ENCODE measurements around the gene ADAMTS6.

Gene ADAMTS6

DNA sequence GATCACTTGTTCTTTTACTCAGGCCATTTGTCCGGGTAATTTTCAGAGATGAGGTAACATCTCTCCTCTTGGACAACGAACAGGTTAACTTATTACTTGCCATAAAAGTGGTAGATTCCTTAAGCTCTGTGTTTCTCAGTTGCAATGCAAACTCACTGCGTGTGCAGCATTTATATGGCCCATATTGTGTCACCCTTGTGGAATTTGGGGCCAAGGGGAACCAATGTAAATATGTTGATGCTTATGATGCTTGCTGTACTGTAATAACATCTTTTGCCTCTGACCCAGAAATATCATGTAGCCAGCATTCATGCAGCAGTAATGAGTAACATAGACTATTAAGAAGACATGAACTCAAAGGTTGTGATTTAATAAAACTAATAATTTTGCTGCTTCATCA lies 175.8 kb downstream of the ADAMTS6 start:
- Mint-ChIP-seq H3K9me3 (ENCODE audit: low read depth) (no peaks in the 10 kb centered on the region), H3K4me3 (no peak overlapping the region)

DNA sequence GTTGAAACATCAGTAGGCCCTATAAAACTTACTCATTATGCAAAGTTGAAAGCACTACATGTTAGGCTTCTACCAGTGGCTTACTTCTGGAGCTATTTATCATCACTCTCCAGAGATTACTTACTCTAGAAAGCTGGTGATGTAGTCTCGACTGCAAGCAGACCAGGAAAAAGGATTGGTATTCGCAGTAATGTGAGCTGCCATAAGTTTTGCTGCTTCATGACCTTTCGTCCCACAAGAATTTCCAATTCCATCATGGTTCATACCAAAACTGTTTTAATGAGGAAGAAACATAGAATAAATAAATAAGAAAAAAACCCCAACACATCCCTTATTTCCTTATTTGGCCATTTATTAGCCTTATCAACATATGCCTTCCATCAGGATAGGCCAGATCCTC lies 181.9 kb downstream of the ADAMTS6 start:
- Mint-ChIP-seq H3K4me3 (no peak overlapping the region), H3K9me3 (ENCODE audit: low read depth) (no peaks in the 10 kb centered on the region), H3K27ac (no peak overlapping the region), H3K36me3 (no peaks in the 10 kb centered on the region), H3K27me3 (no peaks in the 10 kb centered on the region), H3K4me1 (ENCODE audit: low read depth) (no peaks in the 10 kb centered on the region)

More for the DNA sequence above, 175.8 kb downstream of the ADAMTS6 start:
- H3K27ac Mint-ChIP-seq = no peak overlapping the region
- no peaks in the 10 kb centered on the region for H3K36me3 Mint-ChIP-seq
- H3K27me3 Mint-ChIP-seq = no peaks in the 10 kb centered on the region
- no peaks in the 10 kb centered on the region for H3K4me1 Mint-ChIP-seq (ENCODE audit: low read depth)

DNA sequence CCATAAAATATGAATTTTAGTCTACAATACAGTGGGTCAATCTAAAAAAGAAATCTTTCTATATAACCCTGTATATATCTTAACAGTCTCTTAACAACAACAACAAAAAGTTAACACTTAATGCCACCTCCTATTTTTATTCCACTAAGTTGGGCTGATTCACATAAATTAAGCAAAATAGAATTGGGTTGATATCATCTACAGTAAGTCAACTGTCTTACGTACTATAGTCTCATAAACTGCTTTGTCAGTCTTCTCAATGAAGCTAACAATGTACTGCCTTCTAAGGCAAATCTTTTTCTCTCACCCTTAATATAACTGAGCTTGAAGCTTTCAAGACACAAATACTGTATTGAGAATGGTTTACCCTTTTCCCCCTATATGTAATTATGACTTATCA lies 185.7 kb downstream of the ADAMTS6 start:
- no peaks in the 10 kb centered on the region for H3K27me3 Mint-ChIP-seq
- no peaks in the 10 kb centered on the region for H3K9me3 Mint-ChIP-seq (ENCODE audit: low read depth)

DNA sequence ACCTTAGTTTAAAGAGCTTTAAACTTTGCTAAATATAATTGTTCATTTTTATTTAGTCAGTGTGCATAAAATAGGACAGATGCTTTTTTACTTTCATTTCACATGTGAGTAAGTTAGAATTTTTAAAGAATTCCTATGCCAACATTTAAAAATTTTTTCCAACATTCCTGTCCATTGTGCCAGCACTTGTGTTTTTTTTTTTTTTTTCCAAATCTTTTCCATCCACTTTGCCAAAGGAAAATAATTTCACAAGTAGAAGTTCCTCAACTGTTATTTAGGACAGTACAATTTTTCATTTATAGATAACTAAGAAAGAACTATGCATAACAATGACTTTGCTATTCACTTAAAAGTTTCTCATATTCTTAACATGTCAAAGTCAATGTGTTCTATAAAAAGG lies 189.5 kb downstream of the ADAMTS6 start:
- Mint-ChIP-seq H3K27me3 (no peaks in the 10 kb centered on the region), H3K27ac (no peak overlapping the region), H3K4me1 (ENCODE audit: low read depth) (no peaks in the 10 kb centered on the region), H3K9me3 (ENCODE audit: low read depth) (no peaks in the 10 kb centered on the region), H3K4me3 (no peak overlapping the region), H3K36me3 (peaks cover 4% of the 10 kb centered on the region)

More for the DNA sequence above, 185.7 kb downstream of the ADAMTS6 start:
- Mint-ChIP-seq H3K4me1 (ENCODE audit: low read depth) (no peaks in the 10 kb centered on the region), H3K27ac (no peak overlapping the region), H3K4me3 (no peak overlapping the region), H3K36me3 (peaks cover 2% of the 10 kb centered on the region)

DNA sequence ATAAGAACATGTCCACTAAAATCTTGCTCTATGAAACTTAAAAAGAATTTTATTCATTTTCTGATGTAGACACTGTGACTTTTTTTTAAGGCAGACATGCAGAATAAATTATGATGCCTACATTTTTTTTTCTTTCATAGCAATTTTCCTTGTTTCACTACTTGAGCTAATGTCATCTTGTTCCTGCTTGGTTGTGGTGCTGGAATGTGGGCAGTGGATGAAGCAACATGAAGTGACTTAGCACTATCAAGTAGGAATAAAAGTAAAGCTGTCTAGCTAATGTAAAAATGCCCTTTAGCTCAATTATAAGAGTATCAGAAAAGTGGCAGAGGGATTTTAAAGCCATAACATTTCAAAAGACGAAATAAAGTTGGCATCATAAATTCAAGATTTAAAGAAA lies 191.0 kb downstream of the ADAMTS6 start:
- no peaks in the 10 kb centered on the region for H3K27me3 Mint-ChIP-seq
- no peaks in the 10 kb centered on the region for H3K9me3 Mint-ChIP-seq (ENCODE audit: low read depth)
- H3K4me1 Mint-ChIP-seq (ENCODE audit: low read depth) = no peaks in the 10 kb centered on the region
- H3K4me3 Mint-ChIP-seq = no peak overlapping the region
- H3K27ac Mint-ChIP-seq = no peak overlapping the region
- peaks cover 4% of the 10 kb centered on the region for H3K36me3 Mint-ChIP-seq

DNA sequence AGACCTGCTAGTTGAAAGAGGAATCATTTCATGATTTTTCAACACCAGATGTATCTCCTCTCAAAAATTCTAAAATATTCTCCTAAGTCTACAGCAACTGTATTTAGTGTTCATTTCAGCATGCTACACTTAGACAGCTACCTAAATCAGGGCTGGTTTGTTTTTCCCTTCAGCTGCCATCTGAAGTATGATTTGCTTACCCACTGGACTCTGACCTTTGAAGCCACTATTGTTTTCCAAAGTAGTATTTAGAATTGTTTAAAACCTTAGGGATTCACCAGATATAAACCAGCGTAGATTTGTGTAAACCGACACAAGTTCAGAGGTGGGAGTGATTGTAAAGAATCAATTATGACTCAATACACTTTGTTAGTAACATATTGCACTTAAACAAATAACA lies 193.1 kb downstream of the ADAMTS6 start:
- no peak overlapping the region for H3K27ac Mint-ChIP-seq
- no peaks in the 10 kb centered on the region for H3K4me1 Mint-ChIP-seq (ENCODE audit: low read depth)
- no peaks in the 10 kb centered on the region for H3K9me3 Mint-ChIP-seq (ENCODE audit: low read depth)
- no peak overlapping the region for H3K4me3 Mint-ChIP-seq
- peaks cover 4% of the 10 kb centered on the region for H3K36me3 Mint-ChIP-seq
- H3K27me3 Mint-ChIP-seq = no peaks in the 10 kb centered on the region

DNA sequence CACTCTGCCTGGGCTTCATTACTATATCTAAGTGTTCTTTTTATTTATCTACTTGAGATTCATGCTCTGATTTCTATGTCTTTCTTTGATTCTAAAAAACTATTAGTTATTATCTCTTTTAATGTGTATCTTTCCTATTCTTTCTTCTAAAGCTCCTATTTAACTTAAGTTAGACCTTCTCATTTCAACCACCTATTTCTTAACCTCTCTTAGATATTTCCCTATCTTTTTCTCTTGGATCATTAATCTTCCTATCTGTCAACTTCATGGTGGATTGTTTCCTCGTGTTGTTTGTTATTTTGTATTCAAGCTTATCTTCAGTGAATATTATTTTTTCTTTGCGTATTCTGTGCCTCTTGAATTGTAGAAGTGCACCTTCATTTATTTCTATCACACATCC lies 202.1 kb downstream of the ADAMTS6 start:
- Mint-ChIP-seq H3K36me3 (no peaks in the 10 kb centered on the region), H3K27me3 (no peaks in the 10 kb centered on the region)

DNA sequence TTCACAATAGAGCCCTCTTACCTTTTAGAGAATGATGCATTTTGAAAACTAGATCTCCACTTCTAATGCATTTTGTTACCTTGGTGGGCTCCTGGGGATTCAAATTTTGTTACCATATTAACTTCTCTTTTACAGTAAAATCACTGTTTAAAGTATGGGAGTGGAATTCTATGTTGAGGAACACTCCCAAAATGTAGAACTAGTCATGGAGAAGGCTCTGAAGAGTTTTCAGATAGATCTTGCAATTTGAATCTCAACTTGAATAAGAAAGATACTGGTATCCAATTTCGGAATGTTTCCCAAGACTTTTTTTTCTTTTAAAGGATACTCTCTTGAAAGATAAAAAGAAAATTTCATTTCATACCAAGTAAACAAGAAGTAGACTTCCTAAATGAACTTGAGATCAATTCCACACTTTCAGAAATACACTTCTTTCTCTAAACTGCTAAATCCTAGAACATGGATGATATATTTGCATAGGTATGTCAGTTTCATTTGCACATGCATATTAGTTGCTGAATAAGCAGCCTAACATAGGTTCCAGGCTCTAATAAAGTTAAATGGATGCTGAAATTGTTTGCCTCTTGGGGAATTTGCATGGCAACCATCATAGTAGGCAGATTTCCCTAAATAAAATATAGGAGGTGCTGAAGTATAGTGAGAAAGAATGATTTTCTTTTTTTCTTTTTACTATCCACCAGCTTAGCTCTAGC lies 205.4 kb downstream of the ADAMTS6 start:
- H3K4me3 Mint-ChIP-seq = no peak overlapping the region

More for the DNA sequence above, 202.1 kb downstream of the ADAMTS6 start:
- no peak overlapping the region for H3K4me3 Mint-ChIP-seq
- H3K27ac Mint-ChIP-seq = no peak overlapping the region
- no peaks in the 10 kb centered on the region for H3K9me3 Mint-ChIP-seq (ENCODE audit: low read depth)
- no peaks in the 10 kb centered on the region for H3K4me1 Mint-ChIP-seq (ENCODE audit: low read depth)

DNA sequence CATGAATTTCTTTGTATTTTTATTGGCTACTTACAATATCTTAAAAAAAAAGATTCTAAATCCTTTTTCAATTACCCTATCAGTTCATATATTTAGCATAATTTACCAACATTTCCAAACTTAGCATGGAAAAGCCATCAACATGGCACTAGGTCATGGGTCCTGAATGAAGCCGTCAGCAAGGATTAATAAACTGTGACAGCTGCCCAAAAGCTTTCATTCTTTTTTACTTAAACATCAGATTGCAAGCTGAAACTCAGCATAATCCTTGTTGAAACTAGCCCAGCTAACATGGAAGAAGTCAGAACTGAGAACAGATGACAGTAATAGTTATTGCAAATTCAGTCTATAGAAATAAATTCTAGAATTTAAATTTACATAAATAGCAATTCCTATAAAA lies 209.8 kb downstream of the ADAMTS6 start:
- no peaks in the 10 kb centered on the region for H3K4me1 Mint-ChIP-seq (ENCODE audit: low read depth)
- peaks cover 5% of the 10 kb centered on the region for H3K36me3 Mint-ChIP-seq

More for the DNA sequence above, 205.4 kb downstream of the ADAMTS6 start:
- H3K36me3 Mint-ChIP-seq = no peaks in the 10 kb centered on the region
- H3K27me3 Mint-ChIP-seq = no peaks in the 10 kb centered on the region
- H3K27ac Mint-ChIP-seq = no peak overlapping the region
- H3K9me3 Mint-ChIP-seq (ENCODE audit: low read depth) = no peaks in the 10 kb centered on the region
- H3K4me1 Mint-ChIP-seq (ENCODE audit: low read depth) = no peaks in the 10 kb centered on the region

DNA sequence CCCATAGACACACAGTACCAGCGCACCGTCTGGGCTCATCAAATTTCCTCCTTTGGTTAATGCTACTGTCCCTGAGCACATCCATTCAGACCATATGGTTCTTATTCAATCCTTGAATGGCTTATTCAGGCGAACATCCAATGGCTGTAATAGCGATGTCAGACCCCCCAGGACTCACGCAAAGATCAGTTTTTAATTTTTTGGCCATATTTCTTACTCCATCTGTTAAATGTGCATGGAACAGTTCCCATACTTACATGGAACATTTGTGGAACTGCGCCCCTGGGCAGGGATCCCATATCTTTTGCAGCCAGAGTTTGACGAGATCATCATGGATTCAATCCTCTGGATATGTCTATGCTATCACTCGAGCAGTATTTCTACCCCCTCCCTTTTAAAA lies 213.2 kb downstream of the ADAMTS6 start:
- Mint-ChIP-seq H3K27me3 (no peaks in the 10 kb centered on the region), H3K9me3 (ENCODE audit: low read depth) (no peaks in the 10 kb centered on the region), H3K4me1 (ENCODE audit: low read depth) (no peaks in the 10 kb centered on the region), H3K36me3 (peaks cover 5% of the 10 kb centered on the region), H3K4me3 (no peak overlapping the region), H3K27ac (no peak overlapping the region)

More for the DNA sequence above, 209.8 kb downstream of the ADAMTS6 start:
- no peaks in the 10 kb centered on the region for H3K27me3 Mint-ChIP-seq
- H3K4me3 Mint-ChIP-seq = no peak overlapping the region
- H3K9me3 Mint-ChIP-seq (ENCODE audit: low read depth) = no peaks in the 10 kb centered on the region
- H3K27ac Mint-ChIP-seq = no peak overlapping the region

DNA sequence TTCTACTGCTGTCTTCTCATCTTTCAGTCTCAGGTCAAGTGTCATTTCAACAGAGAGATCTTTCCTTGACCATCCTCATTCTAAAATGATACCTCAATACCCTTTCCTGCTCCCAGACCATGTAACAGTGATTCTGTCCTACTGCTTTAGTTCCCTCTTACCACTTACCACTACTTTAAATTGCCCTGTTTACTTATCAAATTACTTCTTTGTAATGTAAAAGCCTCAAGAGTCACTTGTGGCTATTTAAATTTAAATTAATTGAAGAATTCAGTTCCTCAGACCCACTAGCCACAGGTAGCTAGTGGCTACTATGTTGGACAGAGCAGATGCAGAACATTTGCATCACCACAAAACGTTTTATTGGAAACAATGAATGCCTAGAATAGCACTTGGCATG lies 217.3 kb downstream of the ADAMTS6 start:
- Mint-ChIP-seq H3K27me3 (no peaks in the 10 kb centered on the region), H3K4me3 (no peak overlapping the region), H3K36me3 (peaks cover 8% of the 10 kb centered on the region), H3K27ac (no peak overlapping the region), H3K9me3 (ENCODE audit: low read depth) (no peaks in the 10 kb centered on the region), H3K4me1 (ENCODE audit: low read depth) (no peaks in the 10 kb centered on the region)

DNA sequence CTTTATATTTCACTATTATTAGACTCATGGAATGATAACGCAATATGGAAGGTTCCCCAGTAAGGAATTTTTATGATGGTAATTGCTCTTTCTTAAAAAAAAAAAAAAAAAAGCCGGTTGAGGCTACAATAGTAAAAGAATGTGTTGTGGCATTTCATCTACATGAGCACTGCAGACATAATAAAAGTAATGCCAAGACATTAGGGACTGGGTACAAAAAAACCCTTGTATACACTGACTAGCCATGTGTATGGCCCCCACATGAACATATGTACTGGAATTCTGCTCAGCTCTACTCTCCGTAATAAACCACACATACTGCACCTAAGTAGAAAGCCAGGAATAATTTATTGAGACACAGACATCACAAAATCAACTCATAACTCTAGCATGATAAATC lies 218.4 kb downstream of the ADAMTS6 start:
- Mint-ChIP-seq H3K27me3 (no peaks in the 10 kb centered on the region), H3K4me3 (no peak overlapping the region), H3K9me3 (ENCODE audit: low read depth) (no peaks in the 10 kb centered on the region), H3K27ac (no peak overlapping the region), H3K4me1 (ENCODE audit: low read depth) (no peaks in the 10 kb centered on the region), H3K36me3 (peaks cover 10% of the 10 kb centered on the region)

DNA sequence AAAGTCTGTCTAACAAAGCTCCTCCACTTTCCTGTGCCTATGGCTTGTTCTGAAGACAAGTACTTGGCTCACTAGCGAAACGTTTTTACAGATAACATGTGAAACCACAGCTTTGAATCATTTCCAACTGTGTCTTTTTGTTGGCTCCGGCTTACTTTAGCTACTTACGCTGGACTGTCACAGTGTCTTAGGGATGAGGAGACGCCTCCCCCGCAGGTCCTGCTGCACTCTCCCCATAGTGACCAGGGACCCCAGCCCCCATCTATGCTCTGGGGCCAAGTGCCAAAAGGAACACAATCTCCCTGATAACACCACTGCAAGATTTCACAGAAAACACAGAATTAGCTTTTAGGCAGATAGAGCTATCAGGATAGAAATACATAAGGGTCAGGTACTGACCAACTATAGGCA lies 219.1 kb downstream of the ADAMTS6 start:
- Mint-ChIP-seq H3K9me3 (ENCODE audit: low read depth) (no peaks in the 10 kb centered on the region), H3K4me3 (no peak overlapping the region), H3K27me3 (no peaks in the 10 kb centered on the region)

DNA sequence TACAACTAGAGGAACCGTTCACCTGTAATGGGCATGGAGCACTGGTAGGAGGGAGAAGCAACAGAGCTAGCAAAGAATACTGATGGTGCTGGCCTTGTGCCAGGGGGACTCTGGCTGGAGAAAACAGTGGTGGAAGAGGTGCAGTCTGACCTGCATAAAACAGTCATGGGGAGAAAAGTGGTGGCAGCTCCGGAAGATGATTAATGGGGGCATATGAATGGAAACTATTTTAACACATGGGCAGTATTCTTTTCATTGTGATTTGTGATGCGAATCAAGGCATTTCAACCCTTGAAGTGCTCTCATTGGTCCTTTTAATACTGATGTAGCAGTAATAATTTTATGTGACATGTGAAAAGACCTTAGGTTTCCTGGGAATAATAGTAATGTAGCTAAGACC lies 219.6 kb downstream of the ADAMTS6 start:
- Mint-ChIP-seq H3K4me3 (no peak overlapping the region), H3K27me3 (no peaks in the 10 kb centered on the region), H3K36me3 (peaks cover 14% of the 10 kb centered on the region), H3K4me1 (ENCODE audit: low read depth) (no peaks in the 10 kb centered on the region), H3K27ac (no peak overlapping the region), H3K9me3 (ENCODE audit: low read depth) (no peaks in the 10 kb centered on the region)

More for the DNA sequence above, 219.1 kb downstream of the ADAMTS6 start:
- no peak overlapping the region for H3K27ac Mint-ChIP-seq
- peaks cover 14% of the 10 kb centered on the region for H3K36me3 Mint-ChIP-seq
- H3K4me1 Mint-ChIP-seq (ENCODE audit: low read depth) = no peaks in the 10 kb centered on the region

DNA sequence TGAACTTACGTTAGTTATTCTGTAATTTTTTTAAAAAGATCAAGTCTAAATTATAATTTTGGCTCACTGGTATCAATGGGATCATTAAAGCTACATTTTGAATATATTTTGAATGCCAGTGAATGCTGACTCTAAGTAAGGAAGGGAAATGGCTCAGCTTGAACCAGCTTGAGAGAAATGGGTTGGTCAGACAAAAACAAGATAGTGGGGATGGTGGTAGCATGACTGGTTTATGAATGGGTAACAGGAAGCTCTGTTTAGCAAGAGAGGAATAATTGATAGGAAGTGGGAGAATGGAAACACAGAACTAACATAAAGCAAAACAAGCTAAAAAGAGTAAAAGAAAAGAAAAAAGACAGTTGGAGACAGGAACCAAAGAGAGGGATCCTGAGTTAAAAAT lies 220.2 kb downstream of the ADAMTS6 start:
- no peaks in the 10 kb centered on the region for H3K9me3 Mint-ChIP-seq (ENCODE audit: low read depth)

DNA sequence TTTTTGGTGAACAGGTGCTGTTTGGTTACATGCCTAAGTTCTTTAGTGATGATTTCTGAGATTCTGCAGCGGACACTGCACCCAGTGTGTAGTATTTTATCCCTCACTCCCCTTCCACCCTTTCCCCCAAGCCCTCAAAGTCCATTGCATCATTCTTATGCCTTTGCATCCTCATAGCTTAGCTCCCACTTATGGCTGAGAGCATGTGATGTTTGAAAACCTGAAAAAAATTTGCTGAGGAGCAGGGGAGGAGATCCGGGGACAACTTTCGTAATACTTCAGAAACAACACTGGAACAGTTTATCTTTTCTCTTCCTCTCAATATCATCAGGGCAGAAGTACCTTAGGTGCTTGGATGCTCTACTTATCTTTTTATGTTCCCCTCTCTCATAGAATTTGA lies 226.4 kb downstream of the ADAMTS6 start:
- Mint-ChIP-seq H3K4me3 (no peak overlapping the region), H3K36me3 (peaks cover 14% of the 10 kb centered on the region), H3K27me3 (no peaks in the 10 kb centered on the region), H3K9me3 (ENCODE audit: low read depth) (no peaks in the 10 kb centered on the region), H3K4me1 (ENCODE audit: low read depth) (no peaks in the 10 kb centered on the region), H3K27ac (no peak overlapping the region)

More for the DNA sequence above, 220.2 kb downstream of the ADAMTS6 start:
- Mint-ChIP-seq H3K36me3 (peaks cover 14% of the 10 kb centered on the region), H3K27me3 (no peaks in the 10 kb centered on the region), H3K27ac (no peak overlapping the region), H3K4me3 (no peak overlapping the region), H3K4me1 (ENCODE audit: low read depth) (no peaks in the 10 kb centered on the region)
